Activated CD4-positive, alpha-beta T cell treated with anti-CD3 and anti-CD28 coated beads for 36 hours (primary cell): ENCODE results near the gene TEX35. TPM values are rescaled to one million over a fixed set of nuclear protein-coding genes. Genes with fewer than 3 reads are reported as not detected.
A peak's percentile ranks its signal among the peaks of the same experiment; 100 is the strongest.
"Not testable (repeated sequence)": the region's sequence is repeated elsewhere in the genome, so short reads cannot be mapped to it uniquely, and the experiment has no call there.

Experiments used
- ATAC-seq: fragments of 200-7000 bp; cut with Tn5 transposase; one replicate; pipeline ENCODE4 v1.10.0; 2021; ENCODE audit warnings: mild to moderate bottlenecking, moderate library complexity
- CTCF ChIA-PET: fragments of 350-600 bp; sonication (Branson Sonifier 250); formaldehyde crosslinking; loops from one replicate; lab custom pipeline; 2021; ENCODE audit warnings: antibody characterized with exemption; lab: Charles Lee
- POLR2A ChIA-PET: fragments of 350-600 bp; sonication (Branson Sonifier 250); formaldehyde crosslinking; loops from one replicate; lab custom pipeline; 2021; ENCODE audit warnings: antibody characterized with exemption, inconsistent platforms; lab: Charles Lee
- DNase-seq: peaks from one replicate; pipeline ENCODE4 v3.0.0-alpha.2; 2020
- H3K27ac Mint-ChIP-seq: one replicate; pipeline ENCODE4 v1.8.0; 2021; ENCODE audit warnings: mixed read lengths
- H3K27me3 Mint-ChIP-seq: one replicate; pipeline ENCODE4 v1.8.0; 2021; ENCODE audit warnings: mixed read lengths
- H3K36me3 Mint-ChIP-seq: one replicate; pipeline ENCODE4 v1.8.0; 2021; ENCODE audit warnings: low read depth, mixed read lengths
- H3K4me1 Mint-ChIP-seq: one replicate; pipeline ENCODE4 v1.8.0; 2021; ENCODE audit warnings: mixed read lengths
- H3K4me3 Mint-ChIP-seq: one replicate; pipeline ENCODE4 v1.8.0; 2021; ENCODE audit warnings: mild to moderate bottlenecking, moderate library complexity, mixed read lengths
- H3K9me3 Mint-ChIP-seq: one replicate; pipeline ENCODE4 v1.8.0; 2021; ENCODE audit warnings: low read depth, mixed read lengths
- intact Hi-C, 2 experiments: fragments of 100-400 bp; cut with DNase I in 1 of 2; cut with micrococcal nuclease in 1 of 2; formaldehyde crosslinking; loops; one replicate each; pipeline versions ENCODE4 v1.14.2 to v1.15.1; 2022 to 2024; cut with DNase I, micrococcal nuclease
- total RNA-seq, 2 experiments: library from RNA; stranded (reverse); gene quantifications; one replicate each; pipeline ENCODE4 v1.2.3, GENCODE V29; 2021

TEX35 gene
- total RNA-seq, 2 experiments from 2014 or later: not detected

DNA sequence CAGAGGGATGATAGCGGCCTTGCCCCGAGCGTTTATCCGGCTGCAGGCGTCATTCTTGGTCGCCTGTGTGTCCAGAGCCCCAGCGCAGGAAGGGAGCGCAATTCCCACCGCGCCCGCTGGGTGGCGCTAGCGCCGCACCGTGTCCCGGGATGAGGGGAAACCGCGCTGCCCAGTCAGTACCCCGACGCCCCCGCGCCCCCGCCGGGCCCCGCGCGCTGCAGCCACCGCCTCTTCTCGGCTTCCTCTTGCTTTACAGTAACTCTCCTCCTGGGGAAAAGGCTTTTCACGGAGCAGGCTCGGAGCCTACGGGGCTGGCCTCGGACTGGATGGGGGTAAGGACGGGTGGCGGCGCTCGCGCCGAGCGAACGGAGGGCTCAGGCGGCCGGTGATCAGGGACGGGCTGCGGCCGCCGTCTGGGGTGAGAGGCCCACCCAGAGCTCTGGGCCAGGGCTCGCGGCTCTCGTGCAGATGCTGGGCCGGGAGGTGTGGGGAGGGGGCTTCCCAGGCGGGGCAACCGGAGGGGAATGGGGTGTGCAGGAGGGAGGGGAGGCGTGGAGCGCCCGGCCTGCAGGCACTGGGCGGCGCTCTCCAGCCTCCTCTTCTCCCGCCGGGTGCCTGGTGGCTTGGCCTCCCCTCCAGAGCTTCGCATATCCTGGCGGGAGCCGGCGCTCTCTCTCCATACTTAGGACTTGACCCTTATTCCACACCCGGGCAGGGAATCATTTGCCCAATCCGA lies 29.8 kb downstream of the TEX35 start:
- Mint-ChIP-seq H3K4me3 (peak overlapping the region; percentile 84), H3K36me3 (no peaks in the 10 kb centered on the region), H3K27ac (peak overlapping the region; percentile 85), H3K9me3 (no peaks in the 10 kb centered on the region), H3K4me1 (peaks cover 2% of the 10 kb centered on the region), H3K27me3 (no peaks in the 10 kb centered on the region)
- peak; percentile 88 for ATAC-seq
- intact Hi-C loops: loop anchor here (1.0 to 5.0 kb wide), 8 partner anchors 183 to 825 kb away; partner anchors contain the start of genes AXDND1 (in 2 of the 2), RALGPS2 (in 1 of the 2) and TOR3A (in 1 of the 2)
- POLR2A ChIA-PET: interaction anchor here (0.6 kb wide), 1 partner anchor 38 kb away, joined by 3 read pairs; no protein-coding TSS in a partner anchor
- CTCF ChIA-PET: interaction anchor here (0.6 to 3.1 kb wide), 13 partner anchors 10 to 1424 kb away, joined by 3 to 12 read pairs (median 4); no protein-coding TSS in a partner anchor
- peak; percentile 93 for DNase-seq

DNA sequence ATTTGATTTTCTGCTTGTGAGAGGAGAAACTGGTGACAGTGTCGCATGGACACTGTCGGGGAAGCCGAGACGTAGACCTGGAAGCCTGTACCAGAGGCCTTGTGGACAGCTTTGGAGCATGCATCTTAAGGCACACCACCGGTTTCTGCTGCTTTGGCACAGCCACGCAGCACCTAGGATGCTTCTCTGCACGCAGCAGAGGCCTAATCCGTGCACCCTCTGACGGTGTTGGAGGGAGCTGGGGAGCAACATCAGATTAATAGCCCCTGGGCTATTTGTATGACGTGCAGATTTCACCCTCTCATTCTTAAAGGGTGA lies 30.3 kb downstream of the TEX35 start:
- no peaks in the 10 kb centered on the region for H3K9me3 Mint-ChIP-seq
- intact Hi-C loops: loop anchor here (5.0 kb wide), 4 partner anchors 324 to 824 kb away; partner anchors contain the start of genes AXDND1 (in 1 of the 2) and TOR3A (in 1 of the 2)
- peak overlapping the region; percentile 84 for H3K4me3 Mint-ChIP-seq
- no peaks in the 10 kb centered on the region for H3K36me3 Mint-ChIP-seq
- ATAC-seq (peak; percentile 16), DNase-seq (peak; percentile 32)
- ChIA-PET CTCF (interaction anchor here (0.6 to 3.1 kb wide), 10 partner anchors 11 to 1423 kb away, joined by 3 to 12 read pairs (median 3); no protein-coding TSS in a partner anchor), POLR2A (interaction anchor here (0.6 kb wide), 1 partner anchor 37 kb away, joined by 3 read pairs; no protein-coding TSS in a partner anchor)
- peaks cover 2% of the 10 kb centered on the region for H3K4me1 Mint-ChIP-seq
- no peaks in the 10 kb centered on the region for H3K27me3 Mint-ChIP-seq
- no peak overlapping the region for H3K27ac Mint-ChIP-seq

- Mint-ChIP-seq H3K27ac (no peak overlapping the region), H3K4me1 (peaks cover 2% of the 10 kb centered on the region), H3K4me3 (no peak overlapping the region), H3K36me3 (no peaks in the 10 kb centered on the region), H3K9me3 (no peaks in the 10 kb centered on the region), H3K27me3 (no peaks in the 10 kb centered on the region)
- ATAC-seq (no peak), DNase-seq (no peak)
- POLR2A ChIA-PET: no interaction called here
- CTCF ChIA-PET: interaction anchor here (0.6 to 3.1 kb wide), 7 partner anchors 12 to 480 kb away, joined by 3 to 12 read pairs (median 4); no protein-coding TSS in a partner anchor
- intact Hi-C loops: loop anchor here (5.0 kb wide), 4 partner anchors 323 to 823 kb away; partner anchors contain the start of genes AXDND1 (in 1 of the 2) and TOR3A (in 1 of the 2)
These were observed 31.6 kb downstream of the TEX35 start for GRCh38 chr1:178544531-178544930.

GRCh38 chr1:178548108-178548507 lies 35.2 kb downstream of the TEX35 start:
- no peaks in the 10 kb centered on the region for H3K27me3 Mint-ChIP-seq
- intact Hi-C loops: no loop called here
- ChIA-PET CTCF (interaction anchor here (1.5 kb wide), 1 partner anchor 457 kb away, joined by 4 read pairs; no protein-coding TSS in a partner anchor), POLR2A (no interaction called here)
- no peak overlapping the region for H3K4me3 Mint-ChIP-seq
- H3K4me1 Mint-ChIP-seq: no peaks in the 10 kb centered on the region
- H3K36me3 Mint-ChIP-seq: no peaks in the 10 kb centered on the region
- DNase-seq (no peak), ATAC-seq (no peak)
- H3K27ac Mint-ChIP-seq: no peak overlapping the region
- H3K9me3 Mint-ChIP-seq: no peaks in the 10 kb centered on the region

- no peaks in the 10 kb centered on the region for H3K4me1 Mint-ChIP-seq
- H3K36me3 Mint-ChIP-seq: peaks cover 1% of the 10 kb centered on the region
- DNase-seq (no peak), ATAC-seq (no peak)
- CTCF ChIA-PET: interaction anchor here (0.5 kb wide), 1 partner anchor 1263 kb away, joined by 3 read pairs; no protein-coding TSS in a partner anchor
- no peak overlapping the region for H3K4me3 Mint-ChIP-seq
- H3K9me3 Mint-ChIP-seq: peaks cover 10% of the 10 kb centered on the region
- no peaks in the 10 kb centered on the region for H3K27me3 Mint-ChIP-seq
- intact Hi-C loops: no loop called here
- no peak overlapping the region for H3K27ac Mint-ChIP-seq
- POLR2A ChIA-PET: no interaction called here
These were observed 38.4 kb downstream of the TEX35 start for GRCh38 chr1:178551307-178551706.

DNA sequence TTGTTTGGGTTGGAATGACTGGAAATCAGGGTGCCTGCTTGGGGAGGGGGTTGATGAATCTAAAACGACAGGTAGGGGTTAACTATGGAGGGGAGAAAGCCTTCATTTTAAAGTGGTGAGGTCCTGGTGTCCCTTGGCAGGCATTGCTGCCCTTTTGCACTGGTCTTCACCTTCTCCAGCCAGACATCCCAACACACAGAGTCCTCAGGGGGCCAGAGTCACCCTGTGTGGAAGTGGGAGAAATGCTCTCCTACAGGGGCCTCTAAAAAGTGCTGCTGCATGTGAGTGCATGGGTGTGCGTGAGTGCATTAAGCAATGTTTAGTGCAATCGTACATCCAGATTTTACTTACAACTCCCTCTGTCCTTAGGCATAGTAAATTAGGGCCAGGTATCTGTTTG lies 39.0 kb downstream of the TEX35 start:
- Mint-ChIP-seq H3K27ac (no peak overlapping the region), H3K4me1 (no peaks in the 10 kb centered on the region), H3K4me3 (no peak overlapping the region), H3K36me3 (peaks cover 1% of the 10 kb centered on the region), H3K27me3 (no peaks in the 10 kb centered on the region), H3K9me3 (peaks cover 10% of the 10 kb centered on the region)
- ChIA-PET CTCF (interaction anchor here (0.5 kb wide), 1 partner anchor 1262 kb away, joined by 3 read pairs; no protein-coding TSS in a partner anchor), POLR2A (no interaction called here)
- DNase-seq (no peak), ATAC-seq (no peak)
- intact Hi-C loops: no loop called here

GRCh38 chr1:178552856-178553255 lies 39.9 kb downstream of the TEX35 start:
- POLR2A ChIA-PET: no interaction called here
- no peaks in the 10 kb centered on the region for H3K4me1 Mint-ChIP-seq
- H3K4me3 Mint-ChIP-seq: no peak overlapping the region
- peaks cover 10% of the 10 kb centered on the region for H3K9me3 Mint-ChIP-seq
- ATAC-seq: no peak
- H3K27me3 Mint-ChIP-seq: no peaks in the 10 kb centered on the region
- H3K27ac Mint-ChIP-seq: no peak overlapping the region
- peaks cover 1% of the 10 kb centered on the region for H3K36me3 Mint-ChIP-seq
- intact Hi-C loops: no loop called here
- CTCF ChIA-PET: no interaction called here
- DNase-seq: no peak

DNA sequence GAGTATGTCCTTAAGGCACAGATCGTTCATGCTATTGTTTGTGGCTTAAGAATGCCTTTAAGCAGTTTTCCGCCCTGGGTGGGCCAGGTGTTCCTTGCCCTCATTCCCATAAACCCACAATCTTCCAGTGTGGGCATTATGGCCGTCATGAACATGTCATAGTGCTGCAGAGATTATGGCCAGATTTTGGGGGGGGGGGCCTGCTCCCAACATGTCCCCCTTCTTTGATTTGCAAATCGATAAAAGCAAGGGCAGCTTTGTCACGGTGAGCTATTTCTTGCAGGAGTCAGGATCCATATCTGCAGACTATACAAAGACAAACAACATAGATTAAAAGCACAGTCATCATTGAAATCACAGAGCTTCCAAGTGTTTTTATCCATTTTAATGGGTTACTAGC lies 41.4 kb downstream of the TEX35 start:
- H3K4me3 Mint-ChIP-seq, H3K9me3 Mint-ChIP-seq, H3K27ac Mint-ChIP-seq, intact Hi-C loops, H3K4me1 Mint-ChIP-seq, POLR2A ChIA-PET, ATAC-seq, H3K36me3 Mint-ChIP-seq, DNase-seq, CTCF ChIA-PET, H3K27me3 Mint-ChIP-seq: not testable (repeated sequence)

- H3K36me3 Mint-ChIP-seq, ATAC-seq, H3K4me1 Mint-ChIP-seq, H3K4me3 Mint-ChIP-seq, DNase-seq, CTCF ChIA-PET, H3K27ac Mint-ChIP-seq, H3K27me3 Mint-ChIP-seq, POLR2A ChIA-PET, intact Hi-C loops, H3K9me3 Mint-ChIP-seq: not testable (repeated sequence)
These were observed 42.7 kb downstream of the TEX35 start for GRCh38 chr1:178555613-178556012.

DNA sequence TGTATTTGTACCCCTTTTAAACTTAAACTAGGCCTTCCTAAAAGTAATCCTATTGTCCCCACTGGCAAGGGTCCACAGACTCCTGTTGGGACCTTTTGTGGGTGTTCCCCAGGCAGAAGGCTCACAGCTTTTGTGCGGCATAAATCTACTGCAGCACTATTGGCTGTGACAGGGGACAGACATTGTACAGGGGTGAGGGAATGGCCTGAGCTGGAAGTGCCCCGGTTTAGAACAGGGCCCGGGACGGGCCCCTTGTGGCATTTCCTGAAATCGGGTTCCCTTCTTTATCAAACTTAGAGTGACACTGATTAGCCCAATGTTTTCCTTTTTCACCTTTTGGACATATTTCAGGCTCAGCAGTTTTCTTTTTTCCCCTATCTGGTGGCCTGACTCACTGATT lies 45.9 kb downstream of the TEX35 start:
- POLR2A ChIA-PET, H3K9me3 Mint-ChIP-seq, H3K4me3 Mint-ChIP-seq, intact Hi-C loops, H3K27ac Mint-ChIP-seq, ATAC-seq, H3K36me3 Mint-ChIP-seq, H3K4me1 Mint-ChIP-seq, H3K27me3 Mint-ChIP-seq, DNase-seq: not testable (repeated sequence)
- CTCF ChIA-PET: interaction anchor here (0.7 kb wide), 1 partner anchor 262 kb away, joined by 3 read pairs; no protein-coding TSS in a partner anchor

GRCh38 chr1:178560871-178561376 lies 48.0 kb downstream of the TEX35 start:
- no peaks in the 10 kb centered on the region for H3K4me1 Mint-ChIP-seq
- H3K27me3 Mint-ChIP-seq: no peaks in the 10 kb centered on the region
- H3K9me3 Mint-ChIP-seq: no peaks in the 10 kb centered on the region
- H3K4me3 Mint-ChIP-seq: no peak overlapping the region
- H3K27ac Mint-ChIP-seq: no peak overlapping the region
- H3K36me3 Mint-ChIP-seq: no peaks in the 10 kb centered on the region
- ATAC-seq (no peak), DNase-seq (no peak)
- POLR2A ChIA-PET: no interaction called here
- CTCF ChIA-PET: no interaction called here
- intact Hi-C loops: no loop called here
